Activated CD8-positive, alpha-beta memory T cell treated with anti-CD3 and anti-CD28 coated beads for 48 hours (primary cell): Measurements from ENCODE around the gene CSAG1.
"Not testable (repeated sequence)": the region's sequence is repeated elsewhere in the genome, so short reads cannot be mapped to it uniquely, and the experiment has no call there.

Experiments used
- DNase-seq, 3 experiments: peaks; one replicate each; pipeline ENCODE4 v3.0.0-alpha.2; 2020; ENCODE audit warnings: low read depth in 2 of 3, low spot score in 2 of 3

CSAG1 gene

GRCh38 chrX:152700390-152700789, 33.1 kb downstream of the CSAG1 start:
- DNase-seq: not testable (repeated sequence)

DNA sequence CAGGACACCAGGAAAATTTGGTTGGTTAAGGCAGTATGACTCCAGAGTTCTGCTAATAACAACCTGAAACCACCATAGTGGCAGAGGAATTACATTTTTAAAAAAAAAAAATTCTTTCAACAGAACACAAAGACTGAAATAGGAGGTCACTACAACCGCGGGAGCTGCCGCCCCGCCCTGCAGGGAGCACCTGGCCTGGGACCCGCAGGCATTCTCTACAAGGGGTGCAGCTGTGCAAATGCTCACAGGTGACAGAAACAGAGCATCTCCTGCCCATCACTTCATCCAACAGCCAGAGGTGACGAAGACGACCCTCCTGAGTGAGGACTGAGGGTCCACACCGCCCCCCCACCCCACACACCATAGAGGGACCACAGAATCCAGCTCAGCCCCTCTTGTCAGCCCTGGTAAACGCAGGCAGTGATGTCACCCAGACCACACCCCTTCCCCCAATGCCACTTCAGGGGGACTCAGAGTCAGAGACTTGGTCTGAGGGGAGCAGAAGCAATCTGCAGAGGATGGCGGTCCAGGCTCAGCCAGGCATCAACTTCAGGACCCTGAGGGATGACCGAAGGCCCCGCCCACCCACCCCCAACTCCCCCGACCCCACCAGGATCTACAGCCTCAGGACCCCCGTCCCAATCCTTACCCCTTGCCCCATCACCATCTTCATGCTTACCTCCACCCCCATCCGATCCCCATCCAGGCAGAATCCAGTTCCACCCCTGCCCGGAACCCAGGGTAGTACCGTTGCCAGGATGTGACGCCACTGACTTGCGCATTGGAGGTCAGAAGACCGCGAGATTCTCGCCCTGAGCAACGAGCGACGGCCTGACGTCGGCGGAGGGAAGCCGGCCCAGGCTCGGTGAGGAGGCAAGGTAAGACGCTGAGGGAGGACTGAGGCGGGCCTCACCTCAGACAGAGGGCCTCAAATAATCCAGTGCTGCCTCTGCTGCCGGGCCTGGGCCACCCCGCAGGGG, 35.3 kb downstream of the CSAG1 start, which contains the start of gene MAGEA3:
Gene MAGEA3, plus strand, starts transcription at position 843 of the 980 bp plus-strand sequence. CDS start 2,039 bp downstream, outside the sequence.
- not testable (repeated sequence) for DNase-seq

- not testable (repeated sequence) for DNase-seq
Observed at GRCh38 chrX:152681012-152681411, 52.5 kb downstream of the CSAG1 start.
